Measurements from ENCODE around the gene C10orf95.

DNA sequence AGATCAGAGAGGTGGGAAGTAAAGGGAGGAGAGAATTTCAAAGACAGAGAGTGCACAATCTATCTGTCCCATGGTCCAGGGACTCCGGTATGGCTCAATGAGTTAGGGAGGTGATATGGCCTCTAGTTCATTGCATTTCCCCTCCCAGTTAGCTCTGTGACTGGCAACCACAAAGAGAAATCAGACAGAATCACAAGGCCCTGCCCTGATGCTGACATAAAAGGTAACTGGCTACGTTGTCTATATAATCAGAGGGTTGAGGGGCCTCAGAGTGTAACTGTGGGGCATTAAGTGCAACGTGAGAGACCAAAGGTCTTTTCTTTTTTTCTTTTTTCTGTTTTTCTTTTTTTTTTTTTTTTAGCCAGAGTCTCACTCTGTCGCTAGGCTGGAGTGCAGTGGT lies 7.3 kb upstream of the C10orf95 start:
- TF ChIP-seq, protein P1, sequence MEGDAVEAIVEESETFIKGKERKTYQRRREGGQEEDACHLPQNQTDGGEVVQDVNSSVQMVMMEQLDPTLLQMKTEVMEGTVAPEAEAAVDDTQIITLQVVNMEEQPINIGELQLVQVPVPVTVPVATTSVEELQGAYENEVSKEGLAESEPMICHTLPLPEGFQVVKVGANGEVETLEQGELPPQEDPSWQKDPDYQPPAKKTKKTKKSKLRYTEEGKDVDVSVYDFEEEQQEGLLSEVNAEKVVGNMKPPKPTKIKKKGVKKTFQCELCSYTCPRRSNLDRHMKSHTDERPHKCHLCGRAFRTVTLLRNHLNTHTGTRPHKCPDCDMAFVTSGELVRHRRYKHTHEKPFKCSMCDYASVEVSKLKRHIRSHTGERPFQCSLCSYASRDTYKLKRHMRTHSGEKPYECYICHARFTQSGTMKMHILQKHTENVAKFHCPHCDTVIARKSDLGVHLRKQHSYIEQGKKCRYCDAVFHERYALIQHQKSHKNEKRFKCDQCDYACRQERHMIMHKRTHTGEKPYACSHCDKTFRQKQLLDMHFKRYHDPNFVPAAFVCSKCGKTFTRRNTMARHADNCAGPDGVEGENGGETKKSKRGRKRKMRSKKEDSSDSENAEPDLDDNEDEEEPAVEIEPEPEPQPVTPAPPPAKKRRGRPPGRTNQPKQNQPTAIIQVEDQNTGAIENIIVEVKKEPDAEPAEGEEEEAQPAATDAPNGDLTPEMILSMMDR (IDR thresholded peaks at IDR 0.05) = no peak
- TF ChIP-seq EZH2 (IDR thresholded peaks at IDR 0.05) = no peak
- no peak for TF ChIP-seq EZH2phosphoT487 (IDR thresholded peaks at IDR 0.05)

All from neural progenitor cell (in vitro differentiated cells).